Measurements from ENCODE around the gene EBI3.

The EBI3 gene

DNA sequence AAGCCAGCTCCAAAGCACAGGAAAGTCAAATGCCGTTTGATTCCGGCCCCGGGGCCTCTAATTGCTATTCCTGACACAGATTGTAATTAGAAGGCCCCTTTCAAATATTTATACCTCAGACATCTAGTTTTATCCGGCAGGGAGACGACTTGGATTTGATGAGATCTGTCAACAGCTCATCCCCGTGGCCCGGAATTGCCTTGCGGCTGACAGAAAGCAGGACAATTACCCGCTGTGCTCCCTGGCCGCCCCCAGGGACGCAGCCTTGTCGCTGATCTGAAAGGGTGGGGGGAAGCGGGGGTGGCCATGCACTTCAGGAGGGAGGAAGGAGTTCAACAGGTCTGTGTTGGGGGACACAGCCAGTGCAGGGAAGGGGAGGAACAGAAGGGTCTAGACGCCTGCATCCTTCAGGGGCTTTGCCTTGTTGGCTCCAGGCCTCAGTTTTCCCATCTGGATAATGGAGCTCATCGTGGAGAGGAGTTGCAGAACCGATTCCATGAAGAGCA, 47.9 kb downstream of the EBI3 start:
- Histone ChIP-seq H3K9me3 (ENCODE audit: control insufficient read depth, low read length) (no peaks in the 10 kb centered on the region), H3K4me3 (ENCODE audit: low read depth, low read length) (no peak overlapping the region), H3K36me3 (ENCODE audit: control insufficient read depth, insufficient read depth, low read length) (no peaks in the 10 kb centered on the region), H3K4me1 (peaks cover 2% of the 10 kb centered on the region), H3K27ac (no peak overlapping the region), H3K9ac (no peak overlapping the region), H3K79me2 (no peaks in the 10 kb centered on the region), H3K27me3 (ENCODE audit: control insufficient read depth, insufficient read depth, low read length) (no peaks in the 10 kb centered on the region), H3K4me2 (ENCODE audit: low read length) (no peak overlapping the region), H2AFZ (no peak overlapping the region)
- TF ChIP-seq, protein P1, sequence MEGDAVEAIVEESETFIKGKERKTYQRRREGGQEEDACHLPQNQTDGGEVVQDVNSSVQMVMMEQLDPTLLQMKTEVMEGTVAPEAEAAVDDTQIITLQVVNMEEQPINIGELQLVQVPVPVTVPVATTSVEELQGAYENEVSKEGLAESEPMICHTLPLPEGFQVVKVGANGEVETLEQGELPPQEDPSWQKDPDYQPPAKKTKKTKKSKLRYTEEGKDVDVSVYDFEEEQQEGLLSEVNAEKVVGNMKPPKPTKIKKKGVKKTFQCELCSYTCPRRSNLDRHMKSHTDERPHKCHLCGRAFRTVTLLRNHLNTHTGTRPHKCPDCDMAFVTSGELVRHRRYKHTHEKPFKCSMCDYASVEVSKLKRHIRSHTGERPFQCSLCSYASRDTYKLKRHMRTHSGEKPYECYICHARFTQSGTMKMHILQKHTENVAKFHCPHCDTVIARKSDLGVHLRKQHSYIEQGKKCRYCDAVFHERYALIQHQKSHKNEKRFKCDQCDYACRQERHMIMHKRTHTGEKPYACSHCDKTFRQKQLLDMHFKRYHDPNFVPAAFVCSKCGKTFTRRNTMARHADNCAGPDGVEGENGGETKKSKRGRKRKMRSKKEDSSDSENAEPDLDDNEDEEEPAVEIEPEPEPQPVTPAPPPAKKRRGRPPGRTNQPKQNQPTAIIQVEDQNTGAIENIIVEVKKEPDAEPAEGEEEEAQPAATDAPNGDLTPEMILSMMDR (IDR thresholded peaks at IDR 0.05) = no peak

GRCh38 chr19:4278010-4278409, 48.7 kb downstream of the EBI3 start:
- H3K4me3 ChIP-seq (ENCODE audit: low read depth, low read length) = no peak overlapping the region
- TF ChIP-seq, protein P1 (IDR thresholded peaks at IDR 0.05) = no peak
- no peak overlapping the region for H3K27ac ChIP-seq
- H3K4me1 ChIP-seq = peaks cover 2% of the 10 kb centered on the region
- no peaks in the 10 kb centered on the region for H3K36me3 ChIP-seq (ENCODE audit: control insufficient read depth, insufficient read depth, low read length)
- H2AFZ ChIP-seq = no peak overlapping the region
- H3K79me2 ChIP-seq = no peaks in the 10 kb centered on the region
- H3K27me3 ChIP-seq (ENCODE audit: control insufficient read depth, insufficient read depth, low read length) = no peaks in the 10 kb centered on the region
- no peak overlapping the region for H3K4me2 ChIP-seq (ENCODE audit: low read length)
- no peaks in the 10 kb centered on the region for H3K9me3 ChIP-seq (ENCODE audit: control insufficient read depth, low read length)
- no peak overlapping the region for H3K9ac ChIP-seq

DNA sequence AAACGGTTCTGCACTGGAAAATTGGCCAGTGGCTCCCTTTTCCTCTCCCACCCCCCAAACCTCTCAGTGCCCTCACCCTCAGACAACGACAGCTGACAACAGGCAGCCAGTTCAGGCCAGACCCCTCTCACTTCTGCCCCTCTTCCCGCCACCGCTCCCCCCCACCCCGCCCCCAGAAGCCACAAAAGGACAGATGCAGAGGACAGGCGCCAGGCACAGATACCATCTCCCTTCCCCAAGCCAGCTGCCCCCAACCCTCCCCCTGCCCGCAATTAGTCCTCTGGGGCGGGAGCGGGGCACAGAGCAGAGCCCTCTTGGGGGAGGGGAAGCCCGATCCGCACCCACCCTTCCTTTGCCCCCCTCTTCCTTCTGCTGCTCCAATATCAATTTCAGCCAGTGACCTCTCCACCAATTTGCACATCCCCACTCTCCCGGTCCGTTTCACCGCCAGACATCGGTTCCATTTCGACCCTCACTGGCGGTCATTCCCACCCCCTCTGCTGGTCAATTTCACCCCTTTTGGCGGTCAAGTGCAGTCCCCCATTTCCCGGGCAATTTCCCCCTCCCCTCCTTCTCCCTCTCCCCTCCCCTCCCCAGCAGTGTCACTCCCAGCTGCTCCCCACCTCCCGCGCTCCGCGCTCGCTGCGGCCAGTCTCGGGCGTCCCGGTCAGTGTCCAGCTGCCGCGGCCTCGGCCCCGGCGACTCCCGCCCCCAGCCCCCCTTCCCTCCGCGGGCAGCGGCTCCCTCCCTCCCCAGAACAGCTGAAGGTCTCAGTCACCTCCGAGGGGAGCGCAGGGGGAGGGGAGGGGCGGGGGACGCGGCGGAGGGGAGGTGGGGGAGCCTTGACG, 49.3 kb downstream of the EBI3 start, which contains the start of gene SHD:
Gene SHD, plus strand, starts transcription at position 848 of the 848 bp plus-strand sequence. CDS start 798 bp downstream, outside the sequence.
- H3K9ac ChIP-seq = no peak within 1 kb of the TSS
- no peaks in the 10 kb centered on the region for H3K36me3 ChIP-seq (ENCODE audit: control insufficient read depth, insufficient read depth, low read length)
- H3K4me2 ChIP-seq (ENCODE audit: low read length) = peak within 1 kb of the TSS; percentile 55
- no peaks in the 10 kb centered on the region for H3K9me3 ChIP-seq (ENCODE audit: control insufficient read depth, low read length)
- no peaks in the 10 kb centered on the region for H3K27me3 ChIP-seq (ENCODE audit: control insufficient read depth, insufficient read depth, low read length)
- H3K4me3 ChIP-seq (ENCODE audit: low read depth, low read length) = peak within 1 kb of the TSS; percentile 22
- H3K27ac ChIP-seq = no peak within 1 kb of the TSS
- TF ChIP-seq, protein P1 (IDR thresholded peaks at IDR 0.05) = no peak
- peaks cover 2% of the 10 kb centered on the region for H3K4me1 ChIP-seq
- no peak within 1 kb of the TSS for H2AFZ ChIP-seq
- no peaks in the 10 kb centered on the region for H3K79me2 ChIP-seq

- Histone ChIP-seq H2AFZ (no peak overlapping the region), H3K27me3 (ENCODE audit: control insufficient read depth, insufficient read depth, low read length) (no peaks in the 10 kb centered on the region), H3K4me2 (ENCODE audit: low read length) (peak overlapping the region; percentile 55), H3K4me3 (ENCODE audit: low read depth, low read length) (peak overlapping the region; percentile 22), H3K36me3 (ENCODE audit: control insufficient read depth, insufficient read depth, low read length) (no peaks in the 10 kb centered on the region), H3K9me3 (ENCODE audit: control insufficient read depth, low read length) (no peaks in the 10 kb centered on the region), H3K9ac (no peak overlapping the region), H3K79me2 (no peaks in the 10 kb centered on the region), H3K4me1 (peaks cover 2% of the 10 kb centered on the region), H3K27ac (no peak overlapping the region)
- TF ChIP-seq, protein P1 (IDR thresholded peaks at IDR 0.05) = no peak
Measured at GRCh38 chr19:4279267-4279529, 49.9 kb downstream of the EBI3 start.
